ENCODE measurements around the gene EPHB2. TPM values are rescaled to one million over a fixed set of nuclear protein-coding genes. Genes with fewer than 3 reads are reported as not detected.

EPHB2 gene
- total RNA-seq, 2 donors from 2014 or later = not detected

DNA sequence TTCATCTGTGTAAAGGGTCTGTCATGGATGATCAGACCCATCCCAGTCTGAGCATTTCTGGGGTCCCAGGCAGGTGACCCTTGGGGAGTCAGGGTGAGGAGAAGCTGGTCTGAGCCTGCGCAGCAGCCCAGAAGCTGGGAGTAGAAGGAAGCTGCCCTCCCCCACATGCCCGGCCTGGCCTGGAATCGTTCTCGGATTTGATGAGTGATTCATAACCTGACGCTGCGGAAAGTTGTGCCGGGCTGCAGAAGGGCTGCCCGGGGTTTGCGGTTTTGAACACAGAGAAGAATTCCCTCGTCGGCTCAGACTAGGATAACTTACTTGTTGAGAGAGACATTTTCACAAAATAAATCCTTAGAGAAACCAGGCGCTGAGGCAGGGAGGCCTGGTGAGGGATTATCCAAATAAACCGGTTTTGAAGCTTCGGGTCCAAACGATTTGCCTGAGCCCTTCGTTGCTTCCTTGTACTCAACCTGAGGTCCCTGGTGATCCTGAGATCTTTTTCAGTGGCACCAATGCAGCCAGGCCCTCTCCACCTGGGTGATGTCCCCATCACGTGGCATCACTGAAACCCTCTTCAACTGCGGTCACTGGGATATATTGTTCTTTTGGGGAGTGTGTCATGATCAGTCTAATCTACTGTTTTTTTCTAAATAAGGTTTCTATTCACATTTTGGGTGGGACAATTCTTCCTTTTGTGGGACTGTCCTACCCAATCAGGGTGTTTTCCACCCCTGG lies 29.2 kb downstream of the EPHB2 start:
- ATAC-seq (no peak), DNase-seq (ENCODE audit: low spot score) (no peak)
- H3K4me1 Mint-ChIP-seq (ENCODE audit: low read depth in 2 of 2) = no peaks in the 10 kb centered on the region
- H3K36me3 Mint-ChIP-seq = no peaks in the 10 kb centered on the region
- H3K4me3 Mint-ChIP-seq = no peak overlapping the region
- no peaks in the 10 kb centered on the region for H3K9me3 Mint-ChIP-seq
- peaks cover 0 to 11% of the 10 kb centered on the region in 2 donors for H3K27me3 Mint-ChIP-seq
- no peak overlapping the region for H3K27ac Mint-ChIP-seq

- H3K4me1 Mint-ChIP-seq (ENCODE audit: low read depth in 2 of 2) = peaks cover 3% of the 10 kb centered on the region in 2 donors
- H3K27me3 Mint-ChIP-seq = peaks cover 0 to 13% of the 10 kb centered on the region in 2 donors
- no peak for DNase-seq (ENCODE audit: low spot score)
- H3K27ac Mint-ChIP-seq = no peak overlapping the region
- H3K36me3 Mint-ChIP-seq = no peaks in the 10 kb centered on the region
- no peaks in the 10 kb centered on the region for H3K9me3 Mint-ChIP-seq
- H3K4me3 Mint-ChIP-seq = no peak overlapping the region
- ATAC-seq = no peak
Measured at GRCh38 chr1:22741118-22741517, 30.5 kb downstream of the EPHB2 start.

DNA sequence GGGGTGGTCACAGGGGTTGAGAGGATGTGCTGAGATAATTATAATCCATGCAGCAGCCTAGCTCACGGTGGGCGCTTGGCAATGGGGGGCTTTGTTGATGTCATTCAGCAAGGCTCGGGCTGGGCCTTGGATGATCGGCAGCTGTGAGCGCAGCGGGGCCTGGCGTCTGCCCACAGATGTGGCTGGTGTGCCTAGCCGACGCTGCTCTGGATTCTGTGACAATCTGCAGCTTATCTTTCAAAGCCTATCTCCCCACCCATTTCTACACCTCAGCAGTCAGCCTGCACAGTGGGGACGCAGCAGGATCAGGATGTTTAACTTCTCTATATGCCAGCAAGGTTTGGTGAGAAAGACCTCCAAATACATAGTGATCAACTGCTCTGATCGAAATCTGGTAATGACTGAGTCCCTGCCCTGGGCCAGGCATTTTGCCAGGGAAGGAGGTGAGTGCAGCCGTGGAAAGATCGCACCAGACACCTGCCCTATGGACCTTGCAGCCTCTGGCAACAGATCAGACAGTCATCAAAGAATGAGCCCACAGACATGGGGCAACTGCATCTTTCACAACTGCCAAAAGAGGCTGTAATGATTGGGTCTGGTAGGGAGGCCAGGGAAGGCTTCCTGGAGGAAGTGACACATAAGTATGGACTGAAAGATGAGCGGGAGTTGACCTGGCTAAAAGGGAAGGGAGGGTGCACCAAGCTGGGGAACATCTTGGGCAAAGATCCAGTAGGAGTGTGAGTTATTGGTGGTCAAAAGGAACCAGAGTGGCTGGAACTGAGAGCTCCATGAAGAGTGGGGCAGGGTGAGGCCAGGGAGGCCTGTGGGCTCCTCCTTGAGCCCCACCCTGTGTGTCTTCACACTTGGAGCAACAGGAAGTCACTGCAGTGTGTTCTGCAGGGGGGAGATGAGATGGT lies 35.3 kb downstream of the EPHB2 start:
- H3K27ac Mint-ChIP-seq = no peak overlapping the region
- peaks cover 0 to 12% of the 10 kb centered on the region in 2 donors for H3K27me3 Mint-ChIP-seq
- peaks cover 6 to 7% of the 10 kb centered on the region in 2 donors for H3K4me1 Mint-ChIP-seq (ENCODE audit: low read depth in 2 of 2)
- H3K4me3 Mint-ChIP-seq = no peak overlapping the region
- no peaks in the 10 kb centered on the region for H3K36me3 Mint-ChIP-seq
- ATAC-seq (no peak), DNase-seq (ENCODE audit: low spot score) (no peak)
- H3K9me3 Mint-ChIP-seq = no peaks in the 10 kb centered on the region

DNA sequence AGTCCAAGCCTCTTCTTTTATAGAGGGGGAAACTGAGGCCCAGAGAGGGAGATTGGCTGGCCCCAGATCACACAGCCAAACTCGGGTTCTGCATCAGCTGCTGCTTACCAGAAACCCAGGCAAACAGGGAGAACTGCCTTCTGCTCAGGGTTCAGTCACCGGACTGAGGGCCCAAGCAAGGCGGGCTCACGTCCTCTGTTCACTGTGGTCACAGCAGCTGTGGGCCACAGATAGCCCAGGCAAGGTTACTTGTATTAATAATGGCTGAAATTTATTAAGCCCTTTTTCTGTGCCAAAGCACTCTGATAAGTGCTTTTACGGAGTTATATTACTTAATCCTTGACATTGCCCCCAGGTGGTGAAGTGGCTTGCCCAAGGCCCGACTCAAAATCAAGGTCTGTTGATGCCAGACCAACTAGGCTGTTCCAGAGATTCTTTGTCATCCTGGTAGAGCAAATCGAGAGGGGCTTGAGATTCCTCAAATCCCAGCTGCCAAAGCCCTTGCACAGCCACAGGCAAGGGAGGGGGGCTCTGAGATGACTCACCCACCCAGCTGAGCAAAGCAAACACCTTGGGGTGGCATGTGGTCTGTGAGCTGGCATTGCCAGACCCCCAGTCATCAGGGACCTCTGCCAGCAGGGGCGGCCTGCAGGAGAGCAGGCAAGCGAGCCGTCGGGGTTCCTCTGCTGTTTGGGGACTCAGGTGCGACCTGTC lies 36.5 kb downstream of the EPHB2 start:
- DNase-seq (ENCODE audit: low spot score) (no peak), ATAC-seq (no peak)
- H3K27me3 Mint-ChIP-seq = peaks cover 0 to 7% of the 10 kb centered on the region in 2 donors
- no peak overlapping the region for H3K4me3 Mint-ChIP-seq
- no peaks in the 10 kb centered on the region for H3K9me3 Mint-ChIP-seq
- peaks cover 6 to 7% of the 10 kb centered on the region in 2 donors for H3K4me1 Mint-ChIP-seq (ENCODE audit: low read depth in 2 of 2)
- no peak overlapping the region for H3K27ac Mint-ChIP-seq
- no peaks in the 10 kb centered on the region for H3K36me3 Mint-ChIP-seq

GRCh38 chr1:22747735-22748073 lies 37.1 kb downstream of the EPHB2 start:
- Mint-ChIP-seq H3K4me1 (ENCODE audit: low read depth in 2 of 2) (peaks cover 6 to 7% of the 10 kb centered on the region in 2 donors), H3K9me3 (no peaks in the 10 kb centered on the region), H3K4me3 (no peak overlapping the region), H3K27me3 (peaks cover 0 to 7% of the 10 kb centered on the region in 2 donors), H3K27ac (no peak overlapping the region), H3K36me3 (no peaks in the 10 kb centered on the region)
- DNase-seq (ENCODE audit: low spot score) (no peak), ATAC-seq (peak in 1 of 2 donors; percentile 47)

DNA sequence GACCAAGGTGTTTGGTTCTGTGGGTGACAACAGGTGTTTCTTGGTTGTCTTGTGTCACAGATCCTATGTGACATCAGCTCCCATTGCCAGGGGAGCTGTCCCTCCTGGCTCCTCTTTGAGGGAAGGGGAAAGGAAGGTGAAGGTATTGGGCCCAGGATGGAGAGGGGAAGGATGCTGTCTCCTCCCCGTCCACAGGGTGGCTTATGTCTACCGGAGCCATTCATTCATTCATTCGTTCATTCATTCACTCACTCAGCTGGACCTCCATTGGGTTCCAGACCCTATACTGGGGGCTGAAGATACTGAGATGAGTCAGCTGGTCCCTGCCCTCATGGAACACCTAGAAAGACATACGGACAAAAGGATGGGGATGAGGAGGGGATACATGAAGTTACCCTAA lies 38.9 kb downstream of the EPHB2 start:
- peaks cover 6 to 7% of the 10 kb centered on the region in 2 donors for H3K4me1 Mint-ChIP-seq (ENCODE audit: low read depth in 2 of 2)
- no peak overlapping the region for H3K4me3 Mint-ChIP-seq
- ATAC-seq (no peak), DNase-seq (ENCODE audit: low spot score) (no peak)
- peaks cover 0 to 7% of the 10 kb centered on the region in 2 donors for H3K27me3 Mint-ChIP-seq
- H3K27ac Mint-ChIP-seq = no peak overlapping the region
- H3K36me3 Mint-ChIP-seq = no peaks in the 10 kb centered on the region
- H3K9me3 Mint-ChIP-seq = no peaks in the 10 kb centered on the region

- no peaks in the 10 kb centered on the region for H3K9me3 Mint-ChIP-seq
- H3K4me1 Mint-ChIP-seq (ENCODE audit: low read depth in 2 of 2) = peaks cover 6 to 7% of the 10 kb centered on the region in 2 donors
- peaks cover 0 to 7% of the 10 kb centered on the region in 2 donors for H3K27me3 Mint-ChIP-seq
- DNase-seq (ENCODE audit: low spot score) = no peak
- H3K36me3 Mint-ChIP-seq = no peaks in the 10 kb centered on the region
- no peak overlapping the region for H3K4me3 Mint-ChIP-seq
- H3K27ac Mint-ChIP-seq = peak overlapping the region in 1 of 2 donors; percentile 29
- peak in 1 of 2 donors; percentile 44 for ATAC-seq
Measured at GRCh38 chr1:22749919-22750684, 39.5 kb downstream of the EPHB2 start.

- H3K9me3 Mint-ChIP-seq = no peaks in the 10 kb centered on the region
- H3K27ac Mint-ChIP-seq = no peak overlapping the region
- ATAC-seq = no peak
- no peak overlapping the region for H3K4me3 Mint-ChIP-seq
- DNase-seq (ENCODE audit: low spot score) = no peak
- peaks cover 6 to 7% of the 10 kb centered on the region in 2 donors for H3K4me1 Mint-ChIP-seq (ENCODE audit: low read depth in 2 of 2)
- H3K27me3 Mint-ChIP-seq = peaks cover 0 to 7% of the 10 kb centered on the region in 2 donors
- H3K36me3 Mint-ChIP-seq = no peaks in the 10 kb centered on the region
Measured at GRCh38 chr1:22750685-22751051, 40.0 kb downstream of the EPHB2 start.

DNA sequence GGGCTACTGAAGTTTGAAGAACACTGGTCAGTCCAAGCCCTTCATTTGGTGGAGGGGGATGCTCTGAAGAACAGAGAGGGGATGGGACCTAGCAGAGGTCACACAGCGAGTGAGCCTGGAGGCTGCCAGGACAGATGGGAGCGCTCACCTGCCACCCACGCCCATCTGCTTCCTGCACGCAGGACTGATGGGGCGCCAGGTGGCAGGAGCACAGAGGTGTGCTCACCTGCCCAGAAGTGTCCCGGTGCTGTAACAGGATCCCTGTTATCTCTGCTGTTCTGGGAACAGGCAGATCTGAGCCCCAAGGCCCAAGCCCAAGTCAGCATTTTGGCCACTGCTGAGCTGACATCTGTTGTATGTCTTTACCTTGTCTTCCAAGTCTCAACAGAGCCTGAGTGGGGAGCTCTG lies 40.5 kb downstream of the EPHB2 start:
- no peaks in the 10 kb centered on the region for H3K36me3 Mint-ChIP-seq
- ATAC-seq (no peak), DNase-seq (ENCODE audit: low spot score) (no peak)
- peaks cover 3 to 4% of the 10 kb centered on the region in 2 donors for H3K4me1 Mint-ChIP-seq (ENCODE audit: low read depth in 2 of 2)
- peaks cover 0 to 4% of the 10 kb centered on the region in 2 donors for H3K27me3 Mint-ChIP-seq
- no peaks in the 10 kb centered on the region for H3K9me3 Mint-ChIP-seq
- no peak overlapping the region for H3K4me3 Mint-ChIP-seq
- H3K27ac Mint-ChIP-seq = no peak overlapping the region

GRCh38 chr1:22752339-22752738 lies 41.7 kb downstream of the EPHB2 start:
- Mint-ChIP-seq H3K4me1 (ENCODE audit: low read depth in 2 of 2) (no peaks in the 10 kb centered on the region), H3K36me3 (no peaks in the 10 kb centered on the region), H3K27ac (no peak overlapping the region), H3K4me3 (no peak overlapping the region), H3K9me3 (no peaks in the 10 kb centered on the region), H3K27me3 (peaks cover 0 to 3% of the 10 kb centered on the region in 2 donors)
- DNase-seq (ENCODE audit: low spot score) = no peak
- no peak for ATAC-seq

- no peak for DNase-seq (ENCODE audit: low spot score)
- H3K36me3 Mint-ChIP-seq = no peaks in the 10 kb centered on the region
- H3K4me1 Mint-ChIP-seq (ENCODE audit: low read depth in 2 of 2) = no peaks in the 10 kb centered on the region
- no peaks in the 10 kb centered on the region for H3K9me3 Mint-ChIP-seq
- no peak overlapping the region for H3K4me3 Mint-ChIP-seq
- H3K27ac Mint-ChIP-seq = no peak overlapping the region
- ATAC-seq = no peak
- H3K27me3 Mint-ChIP-seq = peaks cover 0 to 3% of the 10 kb centered on the region in 2 donors
Measured at GRCh38 chr1:22753481-22753971, 42.9 kb downstream of the EPHB2 start.

DNA sequence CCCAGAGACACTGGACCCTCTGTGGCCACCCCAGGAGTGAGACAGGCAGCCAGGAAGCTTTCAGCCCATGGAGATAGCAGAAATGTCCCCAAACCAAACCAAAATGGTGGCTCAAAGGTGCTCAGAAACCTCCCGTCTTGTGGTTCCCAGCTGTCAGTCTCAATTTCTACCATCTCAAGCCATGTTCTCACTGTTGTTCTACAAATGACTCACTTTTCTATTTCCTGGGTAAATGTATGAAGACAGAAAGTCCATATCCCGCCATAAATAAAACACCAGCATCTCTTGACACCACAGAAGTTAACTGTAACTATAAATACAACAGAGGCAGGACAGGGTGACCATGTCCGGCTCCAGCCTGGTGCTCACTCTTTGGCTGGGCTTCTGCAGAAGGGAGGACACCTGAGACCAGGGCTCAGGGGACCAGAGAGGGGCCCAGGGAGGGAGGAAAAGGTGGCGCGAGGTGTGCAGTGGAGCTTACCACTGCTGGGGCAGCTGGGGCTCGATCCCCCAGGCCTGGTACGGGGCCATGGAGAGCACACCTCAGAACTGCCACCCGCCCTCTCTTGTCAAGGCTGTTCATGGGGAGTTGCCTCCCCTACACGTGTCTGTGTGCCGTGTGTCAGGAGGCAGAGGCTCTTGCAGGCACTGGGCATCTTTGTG lies 43.6 kb downstream of the EPHB2 start:
- H3K36me3 Mint-ChIP-seq = no peaks in the 10 kb centered on the region
- H3K27ac Mint-ChIP-seq = no peak overlapping the region
- H3K9me3 Mint-ChIP-seq = no peaks in the 10 kb centered on the region
- H3K4me3 Mint-ChIP-seq = no peak overlapping the region
- DNase-seq (ENCODE audit: low spot score) (no peak), ATAC-seq (peak in 1 of 2 donors; percentile 60)
- peaks cover 0 to 3% of the 10 kb centered on the region in 2 donors for H3K27me3 Mint-ChIP-seq
- no peaks in the 10 kb centered on the region for H3K4me1 Mint-ChIP-seq (ENCODE audit: low read depth in 2 of 2)
